T-helper 1 cell treated with Interleukin-12 subunit alpha and Interleukin-12 subunit beta and Interleukin-4 antibody, amounts not matched to agents 30 ng/mL and 1 ng/mL, for 36 hours (primary cell): ENCODE data around the gene NPLOC4. TPM values are rescaled to one million over a fixed set of nuclear protein-coding genes. Genes with fewer than 3 reads are reported as not detected.
"Not testable (repeated sequence)": the region's sequence is repeated elsewhere in the genome, so short reads cannot be mapped to it uniquely, and the experiment has no call there.

ENCODE experiments used
- intact Hi-C: fragments of 100-400 bp; cut with micrococcal nuclease; formaldehyde crosslinking; loops from one replicate; pipeline ENCODE4 v1.15.1; 2024
- total RNA-seq: library from RNA; stranded (reverse); gene quantifications from 2 replicates; pipeline ENCODE4 v1.2.3, GENCODE V29; 2022

Gene NPLOC4
- total RNA-seq, 1 donor from 2014 or later, result 140 TPM

DNA sequence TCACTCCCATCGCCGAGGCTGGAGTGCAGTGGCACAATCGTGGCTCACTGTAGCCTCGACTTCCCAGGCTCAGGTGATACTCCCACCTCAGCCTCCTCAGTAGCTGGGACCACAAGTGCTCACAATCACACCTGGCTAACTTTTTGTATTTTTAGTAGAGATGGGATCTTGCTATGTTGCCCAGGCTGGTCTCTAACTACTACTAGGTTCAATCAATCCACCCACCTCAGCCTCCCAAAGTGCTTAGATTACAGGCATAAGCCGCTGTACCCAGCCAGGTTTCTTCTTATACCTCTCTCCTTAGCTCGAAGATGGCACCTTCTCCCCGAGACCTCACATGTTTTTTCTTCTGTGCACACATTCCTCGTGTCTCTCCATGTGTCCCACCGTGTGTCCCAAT is 3.1 kb upstream of the NPLOC4 start:
- intact Hi-C loops, result no loop called here

GRCh38 chr17:81638683-81639082 is 1.8 kb upstream of the NPLOC4 start:
- intact Hi-C loops, result no loop called here

GRCh38 chr17:81635973-81636504 is 873 bp downstream of the NPLOC4 start:
- intact Hi-C loops, result no loop called here

- intact Hi-C loops, result no loop called here
These were observed 1.5 kb downstream of the NPLOC4 start for GRCh38 chr17:81635431-81635830.

- intact Hi-C loops, result no loop called here
These were observed 5.4 kb downstream of the NPLOC4 start for GRCh38 chr17:81631482-81631881.

DNA sequence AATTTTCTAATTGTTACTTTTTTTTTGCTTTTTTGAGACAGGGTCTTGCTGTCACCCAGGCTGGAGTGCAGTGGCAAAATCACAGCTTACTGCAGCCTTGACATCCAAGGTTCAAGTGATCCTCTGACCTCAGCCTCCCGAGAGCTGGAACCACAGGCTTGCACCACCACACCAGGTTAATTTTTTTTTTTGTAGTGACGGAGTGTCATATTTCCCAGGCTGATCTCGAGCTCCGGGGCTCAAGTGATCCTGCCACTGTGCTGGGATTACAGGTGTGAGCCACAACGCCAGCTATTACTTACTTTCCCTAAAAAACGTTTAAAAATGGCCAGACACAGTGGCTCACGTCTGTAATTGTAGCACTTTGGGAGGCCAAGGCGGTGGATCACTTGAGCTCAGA is 6.6 kb downstream of the NPLOC4 start:
- intact Hi-C loops, result no loop called here

DNA sequence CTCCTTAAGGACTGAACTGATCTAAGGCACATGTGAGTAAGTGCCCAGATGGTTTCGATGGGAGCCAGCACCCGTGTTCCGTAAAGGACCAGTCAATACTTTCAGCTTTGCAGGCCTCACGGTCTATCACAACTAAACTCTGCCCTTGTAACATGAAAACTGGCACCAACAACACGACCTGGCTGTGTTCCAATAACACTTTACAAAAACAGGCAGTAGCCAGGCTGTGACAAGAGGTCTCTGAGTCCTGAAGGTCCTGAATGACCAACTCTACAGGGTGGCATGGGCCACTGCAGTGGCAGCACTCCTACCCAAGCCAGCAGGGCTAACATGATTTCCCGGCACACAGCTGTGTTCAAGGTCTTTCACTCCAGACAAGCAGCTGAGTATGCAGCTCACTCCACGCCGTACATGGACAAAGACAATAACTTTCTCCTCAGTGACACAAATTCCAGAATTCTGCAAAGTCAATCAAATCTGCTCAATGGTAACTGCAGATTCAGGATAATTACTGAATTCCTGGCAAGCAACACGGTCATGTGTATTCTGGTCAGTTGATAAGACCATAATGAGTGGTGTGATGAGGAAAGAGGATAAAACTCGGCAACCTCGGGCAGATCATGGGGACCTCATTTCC is 15.3 kb downstream of the NPLOC4 start:
- intact Hi-C loops, result no loop called here

GRCh38 chr17:81618307-81618706 is 18.6 kb downstream of the NPLOC4 start:
- intact Hi-C loops, result not testable (repeated sequence)

GRCh38 chr17:81616877-81617276 is 20.0 kb downstream of the NPLOC4 start:
- intact Hi-C loops, result no loop called here

DNA sequence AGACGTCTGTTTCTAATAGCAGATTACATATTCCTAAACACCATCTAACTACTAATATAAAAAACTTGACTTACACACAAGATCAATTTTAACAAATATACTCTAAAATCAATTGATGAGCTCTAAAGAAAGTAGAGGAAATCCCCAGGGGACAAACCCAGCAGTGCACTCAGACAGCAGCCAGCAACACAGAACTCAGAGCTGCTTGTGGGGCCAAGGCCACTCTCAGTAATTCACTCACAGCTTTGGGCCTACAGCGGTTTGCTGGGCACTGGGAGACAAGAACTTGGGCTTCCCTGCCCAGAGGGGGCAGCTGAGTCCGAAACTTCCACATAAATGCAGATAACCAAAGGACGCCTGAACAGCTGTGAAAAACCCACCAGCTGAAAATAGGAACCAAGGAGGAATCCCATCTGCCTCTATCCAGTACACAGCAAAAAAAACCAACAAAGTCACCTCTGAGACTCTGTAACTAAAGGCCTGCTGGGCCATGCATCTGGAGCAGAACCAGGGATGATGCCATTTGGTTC is 21.4 kb downstream of the NPLOC4 start:
- intact Hi-C loops, result no loop called here

GRCh38 chr17:81612172-81612970 is 24.5 kb downstream of the NPLOC4 start:
- intact Hi-C loops, result no loop called here

DNA sequence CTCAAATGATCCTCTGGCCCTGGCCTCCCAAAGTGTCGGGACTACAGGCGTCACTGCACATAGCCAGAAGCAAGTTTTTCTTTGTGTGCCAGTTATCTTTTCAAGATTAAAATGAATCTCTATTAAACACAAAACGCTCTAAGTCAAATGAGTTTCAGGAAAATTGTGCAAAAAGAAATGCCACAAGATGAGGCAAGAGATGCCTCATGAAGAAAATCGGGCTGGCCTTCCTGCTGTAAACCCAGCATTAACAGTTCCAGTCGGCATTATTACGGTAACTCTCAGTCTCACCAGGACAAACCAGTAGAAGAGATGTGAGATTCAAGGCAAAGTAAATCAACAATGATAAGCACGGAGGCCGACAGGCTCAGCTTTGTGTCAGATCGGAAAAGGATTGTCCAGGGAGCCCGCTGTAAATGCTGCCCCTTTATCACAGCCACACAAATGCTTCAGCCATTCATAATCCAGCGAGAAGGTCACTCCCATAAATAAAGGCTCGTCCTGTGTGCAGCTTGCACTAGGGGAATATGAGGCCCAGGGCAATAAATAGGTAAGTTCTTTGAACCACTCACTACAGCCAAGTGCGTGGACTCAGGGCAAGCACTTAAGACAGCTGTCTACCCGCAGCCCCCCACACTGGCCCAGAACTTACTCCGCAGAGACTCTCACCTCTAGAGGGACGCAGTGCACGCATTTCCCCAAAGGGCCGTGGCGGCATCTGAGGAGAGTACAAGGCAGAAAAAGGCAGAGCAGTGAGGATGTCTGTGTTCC is 27.2 kb downstream of the NPLOC4 start:
- intact Hi-C loops, result no loop called here

GRCh38 chr17:81608605-81609004 is 28.3 kb downstream of the NPLOC4 start:
- intact Hi-C loops, result no loop called here

GRCh38 chr17:81608082-81608481 is 28.8 kb downstream of the NPLOC4 start:
- intact Hi-C loops, result no loop called here

GRCh38 chr17:81607431-81607830 is 29.5 kb downstream of the NPLOC4 start:
- intact Hi-C loops, result no loop called here

- intact Hi-C loops, result no loop called here
These were observed 32.9 kb downstream of the NPLOC4 start for GRCh38 chr17:81603846-81604610.

- intact Hi-C loops, result loop anchor here (1.0 kb wide), 3 partner anchors 48 to 348 kb away; no protein-coding TSS in a partner anchor
These were observed 35.3 kb downstream of the NPLOC4 start for GRCh38 chr17:81601525-81602120.

- intact Hi-C loops, result no loop called here
These were observed 37.0 kb downstream of the NPLOC4 start for GRCh38 chr17:81599719-81600486.

GRCh38 chr17:81593105-81593871 is 43.6 kb downstream of the NPLOC4 start:
- intact Hi-C loops, result no loop called here
